ENCODE measurements around the gene EHMT2.

DNA sequence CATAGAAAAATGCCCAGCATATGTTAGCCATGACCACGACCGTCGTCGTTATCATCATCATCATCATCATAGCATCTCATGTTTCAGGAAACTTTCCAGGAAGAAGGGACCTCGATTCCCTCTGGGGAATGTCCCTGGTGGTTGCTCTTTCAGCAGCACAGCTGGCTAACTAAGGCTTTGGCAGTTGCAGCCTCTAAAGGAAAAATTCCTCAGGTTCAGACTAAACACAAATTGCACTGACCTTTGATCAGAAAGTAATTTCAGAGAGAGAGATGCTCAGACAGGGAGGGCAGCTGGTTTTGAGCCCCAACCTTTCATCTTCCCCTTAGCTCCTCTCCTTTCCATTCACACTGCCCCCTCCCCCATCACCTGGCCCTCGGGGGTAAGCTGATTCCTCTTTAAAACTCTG is 42.8 kb upstream of the EHMT2 start:
- TF ChIP-seq, protein P1, sequence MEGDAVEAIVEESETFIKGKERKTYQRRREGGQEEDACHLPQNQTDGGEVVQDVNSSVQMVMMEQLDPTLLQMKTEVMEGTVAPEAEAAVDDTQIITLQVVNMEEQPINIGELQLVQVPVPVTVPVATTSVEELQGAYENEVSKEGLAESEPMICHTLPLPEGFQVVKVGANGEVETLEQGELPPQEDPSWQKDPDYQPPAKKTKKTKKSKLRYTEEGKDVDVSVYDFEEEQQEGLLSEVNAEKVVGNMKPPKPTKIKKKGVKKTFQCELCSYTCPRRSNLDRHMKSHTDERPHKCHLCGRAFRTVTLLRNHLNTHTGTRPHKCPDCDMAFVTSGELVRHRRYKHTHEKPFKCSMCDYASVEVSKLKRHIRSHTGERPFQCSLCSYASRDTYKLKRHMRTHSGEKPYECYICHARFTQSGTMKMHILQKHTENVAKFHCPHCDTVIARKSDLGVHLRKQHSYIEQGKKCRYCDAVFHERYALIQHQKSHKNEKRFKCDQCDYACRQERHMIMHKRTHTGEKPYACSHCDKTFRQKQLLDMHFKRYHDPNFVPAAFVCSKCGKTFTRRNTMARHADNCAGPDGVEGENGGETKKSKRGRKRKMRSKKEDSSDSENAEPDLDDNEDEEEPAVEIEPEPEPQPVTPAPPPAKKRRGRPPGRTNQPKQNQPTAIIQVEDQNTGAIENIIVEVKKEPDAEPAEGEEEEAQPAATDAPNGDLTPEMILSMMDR (IDR thresholded peaks at IDR 0.05; ENCODE audit: low read depth, low read length, missing input control), result no peak
- TF ChIP-seq JUND (IDR thresholded peaks at IDR 0.05), result no peak
- TF ChIP-seq, protein P2, sequence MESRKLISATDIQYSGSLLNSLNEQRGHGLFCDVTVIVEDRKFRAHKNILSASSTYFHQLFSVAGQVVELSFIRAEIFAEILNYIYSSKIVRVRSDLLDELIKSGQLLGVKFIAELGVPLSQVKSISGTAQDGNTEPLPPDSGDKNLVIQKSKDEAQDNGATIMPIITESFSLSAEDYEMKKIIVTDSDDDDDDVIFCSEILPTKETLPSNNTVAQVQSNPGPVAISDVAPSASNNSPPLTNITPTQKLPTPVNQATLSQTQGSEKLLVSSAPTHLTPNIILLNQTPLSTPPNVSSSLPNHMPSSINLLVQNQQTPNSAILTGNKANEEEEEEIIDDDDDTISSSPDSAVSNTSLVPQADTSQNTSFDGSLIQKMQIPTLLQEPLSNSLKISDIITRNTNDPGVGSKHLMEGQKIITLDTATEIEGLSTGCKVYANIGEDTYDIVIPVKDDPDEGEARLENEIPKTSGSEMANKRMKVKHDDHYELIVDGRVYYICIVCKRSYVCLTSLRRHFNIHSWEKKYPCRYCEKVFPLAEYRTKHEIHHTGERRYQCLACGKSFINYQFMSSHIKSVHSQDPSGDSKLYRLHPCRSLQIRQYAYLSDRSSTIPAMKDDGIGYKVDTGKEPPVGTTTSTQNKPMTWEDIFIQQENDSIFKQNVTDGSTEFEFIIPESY (IDR thresholded peaks at IDR 0.05), result no peak
- no peak for TF ChIP-seq RAD21 (IDR thresholded peaks at IDR 0.05)
- TF ChIP-seq, protein P3, sequence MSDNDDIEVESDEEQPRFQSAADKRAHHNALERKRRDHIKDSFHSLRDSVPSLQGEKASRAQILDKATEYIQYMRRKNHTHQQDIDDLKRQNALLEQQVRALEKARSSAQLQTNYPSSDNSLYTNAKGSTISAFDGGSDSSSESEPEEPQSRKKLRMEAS (IDR thresholded peaks at IDR 0.05), result no peak
- TF ChIP-seq SP1 (IDR thresholded peaks at IDR 0.05), result no peak
- no peak for TF ChIP-seq YY1 (IDR thresholded peaks at IDR 0.05)
- TF ChIP-seq GABPA (IDR thresholded peaks at IDR 0.05 in 1 of 2, conservative IDR thresholded peaks at IDR 0.05 in 1 of 2), result no peak
- TF ChIP-seq TAF1 (conservative IDR thresholded peaks at IDR 0.05), result no peak
- TF ChIP-seq, protein P4, sequence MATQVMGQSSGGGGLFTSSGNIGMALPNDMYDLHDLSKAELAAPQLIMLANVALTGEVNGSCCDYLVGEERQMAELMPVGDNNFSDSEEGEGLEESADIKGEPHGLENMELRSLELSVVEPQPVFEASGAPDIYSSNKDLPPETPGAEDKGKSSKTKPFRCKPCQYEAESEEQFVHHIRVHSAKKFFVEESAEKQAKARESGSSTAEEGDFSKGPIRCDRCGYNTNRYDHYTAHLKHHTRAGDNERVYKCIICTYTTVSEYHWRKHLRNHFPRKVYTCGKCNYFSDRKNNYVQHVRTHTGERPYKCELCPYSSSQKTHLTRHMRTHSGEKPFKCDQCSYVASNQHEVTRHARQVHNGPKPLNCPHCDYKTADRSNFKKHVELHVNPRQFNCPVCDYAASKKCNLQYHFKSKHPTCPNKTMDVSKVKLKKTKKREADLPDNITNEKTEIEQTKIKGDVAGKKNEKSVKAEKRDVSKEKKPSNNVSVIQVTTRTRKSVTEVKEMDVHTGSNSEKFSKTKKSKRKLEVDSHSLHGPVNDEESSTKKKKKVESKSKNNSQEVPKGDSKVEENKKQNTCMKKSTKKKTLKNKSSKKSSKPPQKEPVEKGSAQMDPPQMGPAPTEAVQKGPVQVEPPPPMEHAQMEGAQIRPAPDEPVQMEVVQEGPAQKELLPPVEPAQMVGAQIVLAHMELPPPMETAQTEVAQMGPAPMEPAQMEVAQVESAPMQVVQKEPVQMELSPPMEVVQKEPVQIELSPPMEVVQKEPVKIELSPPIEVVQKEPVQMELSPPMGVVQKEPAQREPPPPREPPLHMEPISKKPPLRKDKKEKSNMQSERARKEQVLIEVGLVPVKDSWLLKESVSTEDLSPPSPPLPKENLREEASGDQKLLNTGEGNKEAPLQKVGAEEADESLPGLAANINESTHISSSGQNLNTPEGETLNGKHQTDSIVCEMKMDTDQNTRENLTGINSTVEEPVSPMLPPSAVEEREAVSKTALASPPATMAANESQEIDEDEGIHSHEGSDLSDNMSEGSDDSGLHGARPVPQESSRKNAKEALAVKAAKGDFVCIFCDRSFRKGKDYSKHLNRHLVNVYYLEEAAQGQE (IDR thresholded peaks at IDR 0.05), result no peak
- TF ChIP-seq, protein P5, sequence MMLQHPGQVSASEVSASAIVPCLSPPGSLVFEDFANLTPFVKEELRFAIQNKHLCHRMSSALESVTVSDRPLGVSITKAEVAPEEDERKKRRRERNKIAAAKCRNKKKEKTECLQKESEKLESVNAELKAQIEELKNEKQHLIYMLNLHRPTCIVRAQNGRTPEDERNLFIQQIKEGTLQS (IDR thresholded peaks at IDR 0.05), result no peak
- TF ChIP-seq RXRA (IDR thresholded peaks at IDR 0.05), result no peak
- TF ChIP-seq EGR1 (IDR thresholded peaks at IDR 0.05; ENCODE audit: low read depth in 2 of 2), result no peak

Measured in liver (tissue), 3 donors.